Mucosa of stomach (tissue), 1 donor: ENCODE data around the gene JPH4.
"Not testable (repeated sequence)": the region's sequence is repeated elsewhere in the genome, so short reads cannot be mapped to it uniquely, and the experiment has no call there.

Source experiments
- H3K27me3 ChIP-seq: one replicate; pipeline ENCODE4 v1.7.0; 2013; ENCODE audit warnings: mild to moderate bottlenecking, low read length; ENCODE audit not compliant: control insufficient read depth, insufficient read depth
- H3K36me3 ChIP-seq: one replicate; pipeline ENCODE4 v1.7.0; 2013; ENCODE audit warnings: low read length; ENCODE audit not compliant: control insufficient read depth, insufficient read depth
- H3K4me1 ChIP-seq: one replicate; pipeline ENCODE4 v1.7.0; 2013; ENCODE audit warnings: mild to moderate bottlenecking, low read length; ENCODE audit not compliant: control insufficient read depth, insufficient read depth
- H3K4me3 ChIP-seq: one replicate; pipeline ENCODE4 v1.7.0; 2013; ENCODE audit warnings: low read length
- H3K9ac ChIP-seq: one replicate; pipeline ENCODE4 v1.7.0; 2013; ENCODE audit warnings: mild to moderate bottlenecking, low read length, moderate library complexity
- H3K9me3 ChIP-seq: one replicate; pipeline ENCODE4 v1.7.0; 2013; ENCODE audit warnings: mild to moderate bottlenecking, low read length, moderate library complexity; ENCODE audit not compliant: control insufficient read depth
- donor health status: Pancreatic carcinoma.

Gene JPH4

GRCh38 chr14:23584527-23585203 is 6.1 kb upstream of the JPH4 start:
- not testable (repeated sequence) for H3K4me3 ChIP-seq, H3K27me3 ChIP-seq

GRCh38 chr14:23583761-23584526 is 5.4 kb upstream of the JPH4 start:
- not testable (repeated sequence) for H3K9me3 ChIP-seq, H3K9ac ChIP-seq, H3K27me3 ChIP-seq, H3K4me3 ChIP-seq, H3K36me3 ChIP-seq, H3K4me1 ChIP-seq

More at GRCh38 chr14:23584527-23585203, 6.1 kb upstream of the JPH4 start:
- H3K9me3 ChIP-seq, H3K36me3 ChIP-seq, H3K4me1 ChIP-seq, H3K9ac ChIP-seq: not testable (repeated sequence)

- H3K36me3 ChIP-seq = no peaks in the 10 kb centered on the region
- no peaks in the 10 kb centered on the region for H3K9me3 ChIP-seq
- H3K4me1 ChIP-seq = no peaks in the 10 kb centered on the region
- no peak overlapping the region for H3K4me3 ChIP-seq
- peaks cover 15% of the 10 kb centered on the region for H3K27me3 ChIP-seq
- H3K9ac ChIP-seq = no peak overlapping the region
Measured at GRCh38 chr14:23582906-23583760, 4.5 kb upstream of the JPH4 start.

- H3K36me3 ChIP-seq = no peaks in the 10 kb centered on the region
- no peak overlapping the region for H3K4me3 ChIP-seq
- no peak overlapping the region for H3K9ac ChIP-seq
- peaks cover 38% of the 10 kb centered on the region for H3K27me3 ChIP-seq
- peaks cover 7% of the 10 kb centered on the region for H3K4me1 ChIP-seq
- no peaks in the 10 kb centered on the region for H3K9me3 ChIP-seq
Measured at GRCh38 chr14:23580948-23581281, 2.3 kb upstream of the JPH4 start.

GRCh38 chr14:23580152-23580926 is 1.7 kb upstream of the JPH4 start:
- H3K4me3 ChIP-seq = no peak overlapping the region
- peaks cover 7% of the 10 kb centered on the region for H3K4me1 ChIP-seq
- no peaks in the 10 kb centered on the region for H3K36me3 ChIP-seq
- no peak overlapping the region for H3K9ac ChIP-seq
- H3K9me3 ChIP-seq = no peaks in the 10 kb centered on the region
- peaks cover 43% of the 10 kb centered on the region for H3K27me3 ChIP-seq

- peaks cover 7% of the 10 kb centered on the region for H3K4me1 ChIP-seq
- H3K36me3 ChIP-seq = no peaks in the 10 kb centered on the region
- no peak overlapping the region for H3K4me3 ChIP-seq
- H3K9ac ChIP-seq = no peak overlapping the region
- H3K9me3 ChIP-seq = no peaks in the 10 kb centered on the region
- H3K27me3 ChIP-seq = peaks cover 49% of the 10 kb centered on the region
Measured at GRCh38 chr14:23579739-23580138, 1.1 kb upstream of the JPH4 start.

- H3K36me3 ChIP-seq = no peaks in the 10 kb centered on the region
- H3K9me3 ChIP-seq = no peaks in the 10 kb centered on the region
- H3K4me1 ChIP-seq = peaks cover 7% of the 10 kb centered on the region
- peaks cover 50% of the 10 kb centered on the region for H3K27me3 ChIP-seq
- no peak overlapping the region for H3K4me3 ChIP-seq
- no peak overlapping the region for H3K9ac ChIP-seq
Measured at GRCh38 chr14:23579311-23579630, 681 bp upstream of the JPH4 start.

GRCh38 chr14:23577710-23578392 is 739 bp downstream of the JPH4 start:
- Histone ChIP-seq H3K4me1 (peaks cover 7% of the 10 kb centered on the region), H3K9ac (no peak overlapping the region), H3K4me3 (no peak overlapping the region), H3K9me3 (no peaks in the 10 kb centered on the region), H3K27me3 (peaks cover 54% of the 10 kb centered on the region), H3K36me3 (no peaks in the 10 kb centered on the region)

- Histone ChIP-seq H3K9ac (no peak overlapping the region), H3K36me3 (no peaks in the 10 kb centered on the region), H3K4me1 (peaks cover 7% of the 10 kb centered on the region), H3K27me3 (peaks cover 55% of the 10 kb centered on the region), H3K9me3 (no peaks in the 10 kb centered on the region), H3K4me3 (no peak overlapping the region)
Measured at GRCh38 chr14:23577004-23577681, 1.4 kb downstream of the JPH4 start.

- H3K9me3 ChIP-seq = no peaks in the 10 kb centered on the region
- H3K4me1 ChIP-seq = peaks cover 22% of the 10 kb centered on the region
- peaks cover 50% of the 10 kb centered on the region for H3K27me3 ChIP-seq
- H3K36me3 ChIP-seq = no peaks in the 10 kb centered on the region
- no peak overlapping the region for H3K9ac ChIP-seq
- H3K4me3 ChIP-seq = no peak overlapping the region
Measured at GRCh38 chr14:23573384-23574015, 5.1 kb downstream of the JPH4 start.
